C4-2B (cell line): ENCODE results near the gene USP48.

Experiments used
- H3K27ac ChIP-seq: fragments of 450-650 bp; 2 replicates; pipeline ENCODE4 v1.5.1; 2017
- ZFX ChIP-seq: fragments of 450-650 bp; IDR thresholded peaks from 2 replicates; pipeline ENCODE4 v1.6.1; 2017
- TF ChIP-seq, protein P1 (sequence below): fragments of 450-650 bp; conservative IDR thresholded peaks from 2 replicates; pipeline ENCODE4 v1.5.1; 2017; ENCODE audit warnings: mild to moderate bottlenecking

USP48 gene

DNA sequence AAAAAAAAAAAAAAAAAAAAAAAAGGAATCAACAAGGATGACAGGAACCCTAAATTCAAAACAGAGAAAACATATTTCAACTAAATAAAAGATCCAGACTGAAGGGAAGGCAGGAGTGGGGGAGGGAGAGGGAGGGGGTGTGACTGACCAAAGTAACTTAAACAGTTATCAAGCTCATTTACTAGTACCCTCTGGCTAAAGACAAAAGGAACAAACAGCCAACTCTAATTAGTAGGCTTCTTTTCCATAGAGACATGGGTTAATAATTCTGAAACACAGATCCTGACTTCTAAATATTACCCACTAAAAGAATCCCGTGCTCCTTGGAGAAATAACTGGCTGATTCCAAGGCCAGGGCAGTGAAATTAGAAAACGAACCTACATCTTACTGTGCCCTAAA, 23.8 kb downstream of the USP48 start:
- no peak for TF ChIP-seq ZFX
- TF ChIP-seq, protein P1, sequence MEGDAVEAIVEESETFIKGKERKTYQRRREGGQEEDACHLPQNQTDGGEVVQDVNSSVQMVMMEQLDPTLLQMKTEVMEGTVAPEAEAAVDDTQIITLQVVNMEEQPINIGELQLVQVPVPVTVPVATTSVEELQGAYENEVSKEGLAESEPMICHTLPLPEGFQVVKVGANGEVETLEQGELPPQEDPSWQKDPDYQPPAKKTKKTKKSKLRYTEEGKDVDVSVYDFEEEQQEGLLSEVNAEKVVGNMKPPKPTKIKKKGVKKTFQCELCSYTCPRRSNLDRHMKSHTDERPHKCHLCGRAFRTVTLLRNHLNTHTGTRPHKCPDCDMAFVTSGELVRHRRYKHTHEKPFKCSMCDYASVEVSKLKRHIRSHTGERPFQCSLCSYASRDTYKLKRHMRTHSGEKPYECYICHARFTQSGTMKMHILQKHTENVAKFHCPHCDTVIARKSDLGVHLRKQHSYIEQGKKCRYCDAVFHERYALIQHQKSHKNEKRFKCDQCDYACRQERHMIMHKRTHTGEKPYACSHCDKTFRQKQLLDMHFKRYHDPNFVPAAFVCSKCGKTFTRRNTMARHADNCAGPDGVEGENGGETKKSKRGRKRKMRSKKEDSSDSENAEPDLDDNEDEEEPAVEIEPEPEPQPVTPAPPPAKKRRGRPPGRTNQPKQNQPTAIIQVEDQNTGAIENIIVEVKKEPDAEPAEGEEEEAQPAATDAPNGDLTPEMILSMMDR, result no peak
- H3K27ac ChIP-seq, result no peak overlapping the region

DNA sequence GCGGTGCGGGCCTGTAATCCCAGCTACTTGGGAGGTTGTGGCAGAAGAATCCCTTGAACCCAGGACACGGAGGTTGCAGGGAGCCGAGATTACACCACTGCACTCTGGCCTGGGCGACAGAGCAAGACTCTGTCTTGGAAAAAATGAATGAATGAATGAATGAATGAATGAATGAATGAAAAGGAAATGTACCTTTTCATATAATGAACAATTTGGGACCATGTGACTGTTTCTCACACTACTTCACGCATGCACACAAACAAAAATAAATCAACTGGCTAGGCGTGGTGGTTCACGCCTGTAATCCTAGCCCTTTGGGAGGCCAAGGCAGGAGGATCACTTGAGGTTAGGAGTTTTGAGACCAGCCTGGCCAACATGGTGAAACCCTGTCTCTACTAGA, 24.3 kb downstream of the USP48 start:
- no peak overlapping the region for H3K27ac ChIP-seq
- TF ChIP-seq, protein P1, result no peak
- TF ChIP-seq ZFX, result no peak

DNA sequence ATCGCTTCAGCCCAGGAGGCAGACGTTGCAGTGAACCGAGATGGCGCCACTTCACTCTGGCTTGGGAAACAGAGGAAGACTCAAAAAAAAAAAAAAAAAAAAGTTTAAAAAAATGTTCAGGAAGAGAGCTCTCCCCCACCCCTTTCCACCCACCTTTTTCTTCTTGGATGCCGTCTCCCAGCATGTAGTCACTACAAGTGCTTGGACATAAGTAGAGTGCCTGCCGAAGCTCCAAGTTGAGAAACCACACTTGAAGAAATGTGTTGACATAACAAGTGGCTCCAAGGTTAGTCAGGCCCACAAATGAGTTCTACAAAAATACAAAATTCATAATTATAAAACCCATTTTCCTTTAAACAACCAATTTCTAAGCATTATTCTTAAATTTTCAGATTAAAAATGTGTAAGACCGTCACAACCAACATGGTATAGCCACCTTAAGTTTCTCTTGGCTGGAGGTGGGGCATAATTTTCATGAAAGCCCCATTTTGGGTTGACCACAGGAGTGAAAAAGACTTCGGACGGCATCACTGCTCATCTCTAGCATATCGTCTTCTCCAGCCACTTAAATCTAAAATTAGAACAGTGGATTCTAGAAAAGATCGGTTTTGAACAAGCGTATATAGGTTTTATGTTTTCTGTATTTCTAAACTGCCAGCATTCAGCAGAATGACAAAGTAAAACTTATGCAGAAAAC, 26.4 kb downstream of the USP48 start:
- no peak for TF ChIP-seq ZFX
- TF ChIP-seq, protein P1, result no peak
- no peak overlapping the region for H3K27ac ChIP-seq

DNA sequence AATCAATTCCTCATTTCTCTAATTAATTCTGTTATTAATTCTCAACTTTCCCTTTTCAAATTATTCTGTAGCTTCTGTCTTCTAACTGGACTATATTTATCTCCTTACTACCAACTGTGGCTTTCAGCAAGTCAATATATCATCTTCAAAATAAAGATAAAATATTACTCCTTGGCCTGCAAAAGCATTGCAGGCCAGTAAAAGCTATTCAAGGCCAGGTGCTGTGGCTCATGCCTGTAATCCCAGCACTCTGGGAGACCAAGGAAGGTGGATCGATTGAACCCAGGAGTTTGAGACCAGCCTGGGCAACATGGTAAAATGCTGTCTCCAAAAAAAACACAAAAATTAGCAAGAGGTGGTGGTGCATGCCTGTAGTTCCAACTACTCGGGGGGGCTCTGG, 27.9 kb downstream of the USP48 start:
- TF ChIP-seq ZFX, result no peak
- TF ChIP-seq, protein P1, result no peak
- H3K27ac ChIP-seq, result no peak overlapping the region

DNA sequence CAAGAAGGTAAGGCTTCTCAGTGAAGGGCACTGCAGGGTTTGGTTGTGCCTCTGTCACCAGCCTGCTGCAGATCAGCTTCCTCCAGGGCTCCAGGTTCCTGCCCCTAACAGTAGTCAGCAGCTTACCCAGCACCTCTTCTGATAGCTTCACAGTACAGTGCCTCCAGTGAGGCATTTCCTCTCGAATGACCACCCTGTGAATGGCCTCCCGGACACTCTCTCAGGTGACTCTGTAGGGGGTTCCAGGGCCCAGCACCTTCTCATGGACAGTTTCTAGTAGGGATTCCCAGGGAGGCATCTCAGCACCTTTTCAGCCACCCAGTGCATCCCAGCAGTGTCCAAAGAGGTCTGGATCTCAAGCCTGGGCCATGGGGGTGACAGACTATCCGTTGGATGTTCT, 28.4 kb downstream of the USP48 start:
- TF ChIP-seq, protein P1, result no peak
- no peak for TF ChIP-seq ZFX
- no peak overlapping the region for H3K27ac ChIP-seq

DNA sequence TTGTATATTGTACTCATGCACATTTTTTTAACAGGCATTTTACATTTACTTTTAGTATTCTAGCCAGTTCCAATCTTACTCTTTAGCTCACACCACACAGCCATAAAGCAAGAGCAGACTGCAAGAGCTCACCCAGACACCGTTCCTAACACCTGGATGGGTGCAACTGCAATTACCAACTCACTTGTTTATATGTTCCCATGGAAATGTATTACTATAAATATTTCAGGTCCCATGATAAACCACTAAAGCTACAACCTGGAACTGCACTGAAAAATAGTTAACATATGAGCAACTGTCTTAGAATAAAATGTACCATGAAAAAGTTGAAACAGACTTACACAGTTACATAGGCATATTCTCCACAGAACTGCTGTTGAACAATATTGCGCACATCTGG, 30.8 kb downstream of the USP48 start:
- TF ChIP-seq ZFX, result no peak
- TF ChIP-seq, protein P1, result no peak
- no peak overlapping the region for H3K27ac ChIP-seq

DNA sequence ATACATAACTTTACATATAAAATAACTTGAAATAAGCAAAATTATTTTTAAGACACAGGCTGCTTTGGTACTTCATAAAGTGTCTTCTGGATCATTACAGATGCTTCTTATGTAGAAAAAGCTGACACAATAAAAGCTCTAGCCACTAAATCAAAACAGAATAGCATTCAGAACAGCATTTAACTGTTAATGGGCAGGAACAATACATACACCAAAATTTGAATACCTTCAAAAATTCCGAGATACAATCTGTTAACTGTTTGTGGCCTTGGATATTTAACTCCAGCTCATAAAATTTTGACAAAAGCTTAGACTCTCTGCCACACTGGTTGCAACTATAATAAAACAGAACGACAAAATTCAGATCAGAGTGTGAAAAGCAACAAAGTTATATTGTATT, 31.7 kb downstream of the USP48 start:
- no peak overlapping the region for H3K27ac ChIP-seq
- TF ChIP-seq ZFX, result no peak
- TF ChIP-seq, protein P1, result no peak
